Natural killer cell (primary cell): Measurements from ENCODE around the gene PFDN4. TPM values are rescaled to one million over a fixed set of nuclear protein-coding genes. Genes with fewer than 3 reads are reported as not detected.

Experiments used
- ATAC-seq, 3 donors: fragments of 150-1000 bp in 2 of 3; fragments of 200-7000 bp in 1 of 3; cut with Tn5 transposase; 1 replicate in 1 of 3; 2 replicates in 2 of 3; pipeline ENCODE4 v1.10.0; 2021; ENCODE audit warnings: mild to moderate bottlenecking in 2 of 3, moderate library complexity in 2 of 3
- DNase-seq, 2 donors: peaks; one replicate each; pipeline versions ENCODE4 v3.0.0 to v3.0.0-alpha.2; 2013 to 2021; ENCODE audit warnings: mixed read lengths in 1 of 2
- H3K27ac ChIP-seq: one replicate; pipeline ENCODE4 v1.5.1; 2013; ENCODE audit warnings: mild to moderate bottlenecking, low read length
- H3K27me3 ChIP-seq: one replicate; pipeline ENCODE4 v1.6.1; 2013; ENCODE audit warnings: low read length; ENCODE audit not compliant: control insufficient read depth, insufficient read depth
- H3K36me3 ChIP-seq: one replicate; pipeline ENCODE4 v1.6.1; 2013; ENCODE audit warnings: low read length; ENCODE audit not compliant: control insufficient read depth, insufficient read depth
- H3K4me1 ChIP-seq: one replicate; pipeline ENCODE4 v1.6.1; 2013; ENCODE audit warnings: low read length; ENCODE audit not compliant: control insufficient read depth, insufficient read depth
- H3K4me3 ChIP-seq: one replicate; pipeline ENCODE4 v1.5.1; 2013; ENCODE audit warnings: low read length
- H3K9me3 ChIP-seq: one replicate; pipeline ENCODE4 v1.6.1; 2013; ENCODE audit warnings: low read length; ENCODE audit not compliant: control insufficient read depth, insufficient read depth
- H3K27ac Mint-ChIP-seq, 2 donors: one replicate each; pipeline ENCODE4 v1.8.0; 2022; ENCODE audit warnings: mild to moderate bottlenecking in 2 of 2, mixed read lengths in 2 of 2, moderate library complexity in 1 of 2
- H3K27me3 Mint-ChIP-seq, 2 donors: one replicate each; pipeline ENCODE4 v1.8.0; 2022; ENCODE audit warnings: low read depth in 2 of 2, mixed read lengths in 2 of 2
- H3K36me3 Mint-ChIP-seq: one replicate; pipeline ENCODE4 v1.8.0; 2022; ENCODE audit warnings: mixed read lengths
- H3K4me1 Mint-ChIP-seq, 2 donors: one replicate each; pipeline ENCODE4 v1.8.0; 2022; ENCODE audit warnings: mixed read lengths in 2 of 2
- H3K4me3 Mint-ChIP-seq: one replicate; pipeline ENCODE4 v1.8.0; 2022; ENCODE audit warnings: mild to moderate bottlenecking, moderate library complexity, mixed read lengths
- H3K9me3 Mint-ChIP-seq, 2 donors: one replicate each; pipeline ENCODE4 v1.8.0; 2022; ENCODE audit warnings: mixed read lengths in 2 of 2
- CTCF ChIP-seq: fragments of 200-600 bp; IDR thresholded peaks from one replicate; pipeline ENCODE4 v1.8.0; 2022; ENCODE audit warnings: antibody characterized with exemption
- WGBS: methylation state at CpG from one replicate; pipeline ENCODE4 v1.1.7; 2013; ENCODE audit warnings: missing lambda C conversion rate; ENCODE audit not compliant: insufficient coverage; 5-methylcytosine and 5-hydroxymethylcytosine counted together
- intact Hi-C: fragments of 100-400 bp; cut with micrococcal nuclease; formaldehyde crosslinking; loops from one replicate; pipeline ENCODE4 v1.14.2; 2022
- total RNA-seq, 4 donors: library from RNA; stranded (reverse); fragments of 120-200 nt in 1 of 4; gene quantifications; one replicate each; pipeline versions ENCODE4 v1.2.3 to v1.2.4, GENCODE V29; 2013 to 2022

Gene PFDN4
- total RNA-seq, 3 donors from 2014 or later (not counting 1 experiment from before 2014, with no cell fraction given): 16.5 to 22.2 (median 17.1) TPM

DNA sequence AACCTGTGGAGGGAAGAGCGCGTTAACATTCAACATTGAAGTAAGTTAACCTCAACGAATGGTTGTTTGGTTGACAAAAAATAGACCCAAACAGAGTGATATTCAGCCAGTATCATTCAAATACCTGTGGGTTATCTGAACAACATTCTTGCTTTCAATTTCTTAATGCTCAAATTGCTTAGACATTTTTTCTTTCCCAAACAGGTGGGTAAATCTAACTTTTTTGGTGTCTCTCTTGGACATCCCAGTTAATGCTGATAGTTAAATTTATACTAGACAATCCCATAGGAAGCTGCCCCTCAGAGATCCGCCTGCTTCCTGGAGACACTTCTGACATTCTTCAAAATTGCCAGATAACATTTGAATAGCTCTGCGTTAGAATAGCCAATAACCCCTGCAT is 14.1 kb upstream of the PFDN4 start:
- DNase-seq (no peak), ATAC-seq (no peak)
- intact Hi-C loops: loop anchor here (10.0 kb wide), 1 partner anchor 1949 kb away; no protein-coding TSS in a partner anchor
- Histone ChIP-seq H3K9me3 (no peaks in the 10 kb centered on the region), H3K27ac (no peak overlapping the region), H3K36me3 (no peaks in the 10 kb centered on the region), H3K27me3 (no peaks in the 10 kb centered on the region), H3K4me1 (no peaks in the 10 kb centered on the region), H3K4me3 (no peak overlapping the region)
- no peak overlapping the region for H3K4me3 Mint-ChIP-seq
- H3K27me3 Mint-ChIP-seq: peaks cover 7 to 8% of the 10 kb centered on the region in 2 donors
- no peak overlapping the region for H3K27ac Mint-ChIP-seq
- WGBS: 85% methylated on average over 5 of the region's 5 CpGs
- H3K9me3 Mint-ChIP-seq: no peaks in the 10 kb centered on the region
- no peaks in the 10 kb centered on the region for H3K36me3 Mint-ChIP-seq
- no peak for TF ChIP-seq CTCF
- no peaks in the 10 kb centered on the region for H3K4me1 Mint-ChIP-seq

GRCh38 chr20:54194724-54195438 is 13.0 kb upstream of the PFDN4 start:
- intact Hi-C loops: loop anchor here (10.0 kb wide), 1 partner anchor 1950 kb away; no protein-coding TSS in a partner anchor
- no peak for TF ChIP-seq CTCF
- no peak for DNase-seq
- no peak overlapping the region for H3K27ac ChIP-seq
- WGBS: 86% methylated on average over 11 of the region's 11 CpGs
- H3K4me1 ChIP-seq: no peaks in the 10 kb centered on the region
- Mint-ChIP-seq H3K36me3 (no peaks in the 10 kb centered on the region), H3K27ac (no peak overlapping the region), H3K27me3 (peaks cover 7 to 8% of the 10 kb centered on the region in 2 donors), H3K9me3 (no peaks in the 10 kb centered on the region), H3K4me1 (no peaks in the 10 kb centered on the region), H3K4me3 (no peak overlapping the region)
- no peaks in the 10 kb centered on the region for H3K27me3 ChIP-seq
- no peak overlapping the region for H3K4me3 ChIP-seq
- H3K9me3 ChIP-seq: no peaks in the 10 kb centered on the region
- no peaks in the 10 kb centered on the region for H3K36me3 ChIP-seq
- ATAC-seq: peak in 1 of 3 donors; percentile 30

GRCh38 chr20:54195483-54196472 is 12.1 kb upstream of the PFDN4 start:
- no peaks in the 10 kb centered on the region for H3K27me3 ChIP-seq
- DNase-seq (no peak), ATAC-seq (no peak)
- 81% methylated on average over 13 of the region's 13 CpGs for WGBS
- Mint-ChIP-seq H3K36me3 (no peaks in the 10 kb centered on the region), H3K9me3 (no peaks in the 10 kb centered on the region), H3K4me1 (no peaks in the 10 kb centered on the region), H3K27me3 (peaks cover 7 to 8% of the 10 kb centered on the region in 2 donors), H3K27ac (no peak overlapping the region), H3K4me3 (no peak overlapping the region)
- no peaks in the 10 kb centered on the region for H3K9me3 ChIP-seq
- no peak for TF ChIP-seq CTCF
- no peak overlapping the region for H3K27ac ChIP-seq
- H3K4me3 ChIP-seq: no peak overlapping the region
- H3K36me3 ChIP-seq: no peaks in the 10 kb centered on the region
- intact Hi-C loops: loop anchor here (10.0 kb wide), 1 partner anchor 1951 kb away; no protein-coding TSS in a partner anchor
- no peaks in the 10 kb centered on the region for H3K4me1 ChIP-seq
